NCI-H1436 treated with DMSO at 0.1 percent for 48 hours (cell line): ENCODE data around the gene ZFAND6.
"Not testable (repeated sequence)": the region's sequence is repeated elsewhere in the genome, so short reads cannot be mapped to it uniquely, and the experiment has no call there.

Source experiments
- DNase-seq: peaks from one replicate; lab custom pipeline; 2025; lab: John Stamatoyannopoulos, UW

Gene ZFAND6

GRCh38 chr15:80058851-80059785, at the start of gene ZFAND6:
ZFAND6 (plus strand) TSS chr15:80059676; CDS start chr15:80120345, 60,669 bp downstream.
- peak; percentile 96 for DNase-seq

- DNase-seq = no peak
Observed at GRCh38 chr15:80010131-80010673, 49.3 kb upstream of the ZFAND6 start.

GRCh38 chr15:80011041-80011523, 48.4 kb upstream of the ZFAND6 start:
- not testable (repeated sequence) for DNase-seq

DNA sequence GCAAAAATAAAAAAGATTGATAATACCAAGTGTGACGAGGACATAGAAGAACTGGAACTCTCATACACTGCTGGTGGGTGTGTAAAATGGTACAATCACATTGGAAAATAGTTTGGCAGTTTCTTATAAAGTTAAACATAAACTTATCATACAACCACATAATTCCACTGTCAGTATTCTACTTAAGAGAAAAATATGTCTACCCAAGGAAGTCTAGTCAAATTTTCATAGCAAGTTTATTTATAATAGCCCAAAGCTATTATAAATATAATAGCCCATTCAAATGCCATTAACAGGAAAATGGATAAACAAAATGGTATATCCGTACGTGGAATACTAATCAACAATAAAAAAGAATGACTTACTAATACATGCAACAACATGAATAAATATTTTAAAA, 47.9 kb upstream of the ZFAND6 start:
- no peak for DNase-seq

DNA sequence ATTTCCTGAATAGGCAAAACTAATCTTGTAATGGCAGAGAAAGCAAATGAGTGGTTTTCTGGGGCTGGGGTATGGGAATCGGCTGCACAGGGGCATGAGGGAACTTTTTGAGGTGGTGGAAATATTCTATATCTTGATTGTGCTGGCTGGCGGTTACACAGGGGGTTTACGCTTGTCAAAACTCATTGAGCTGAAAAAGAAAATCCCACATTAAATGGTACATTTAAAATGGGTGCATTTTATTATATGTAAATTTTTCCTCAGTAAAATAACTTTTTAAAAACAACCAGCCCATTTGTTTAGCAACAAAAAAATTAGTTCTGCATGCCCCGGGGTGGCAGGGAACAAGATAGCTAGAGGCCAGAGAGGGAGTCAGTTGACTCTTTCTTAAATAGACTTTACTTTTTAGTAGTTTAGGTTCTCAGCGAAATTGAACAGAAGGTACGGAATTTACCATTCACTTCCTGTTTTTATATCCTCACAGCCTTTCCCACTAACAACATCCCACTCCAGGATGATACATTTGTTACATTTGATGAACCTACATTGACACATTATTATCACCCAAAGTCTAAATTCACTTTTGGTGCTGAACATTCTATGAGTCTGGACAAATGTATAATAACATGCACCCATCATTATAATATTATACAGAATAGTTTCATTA, 47.3 kb upstream of the ZFAND6 start:
- DNase-seq = no peak

DNA sequence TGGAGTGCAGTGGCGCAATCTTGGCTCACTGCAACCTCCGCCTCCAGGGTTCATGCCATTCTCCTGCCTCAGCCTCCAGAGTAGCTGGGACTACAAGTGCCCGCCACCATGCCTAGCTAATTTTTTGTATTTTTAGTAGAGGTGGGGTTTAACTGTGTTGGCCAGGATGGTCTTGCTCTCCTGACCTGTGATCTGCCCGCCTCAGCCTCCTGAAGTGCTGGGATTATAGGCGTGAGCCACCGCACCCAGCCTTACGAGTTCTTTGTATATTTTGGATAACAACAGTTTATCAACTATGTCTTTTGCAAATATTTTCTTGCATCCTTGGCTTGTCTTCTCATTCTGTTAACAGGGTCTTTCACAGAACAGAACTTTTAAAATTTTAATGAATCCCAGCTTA, 45.3 kb upstream of the ZFAND6 start:
- DNase-seq = not testable (repeated sequence)

DNA sequence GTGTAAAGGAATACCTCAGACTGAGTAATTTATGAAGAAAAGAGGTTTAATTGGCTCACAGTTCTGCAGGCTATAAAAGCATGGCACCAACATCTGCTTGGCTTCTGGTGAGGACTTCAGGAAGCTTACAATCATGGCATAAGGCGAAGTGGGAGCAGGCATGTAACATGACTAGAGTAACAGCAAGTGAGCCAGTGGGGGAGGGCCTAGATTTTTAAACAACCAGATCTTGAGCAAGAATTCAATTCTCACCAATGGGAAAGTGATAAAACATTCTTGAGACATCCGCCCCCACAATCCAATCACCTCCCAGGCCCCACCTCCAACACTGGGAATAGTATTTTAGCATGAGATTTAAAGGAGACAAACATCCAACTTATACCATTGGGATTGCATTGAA, 44.3 kb upstream of the ZFAND6 start:
- no peak for DNase-seq

DNA sequence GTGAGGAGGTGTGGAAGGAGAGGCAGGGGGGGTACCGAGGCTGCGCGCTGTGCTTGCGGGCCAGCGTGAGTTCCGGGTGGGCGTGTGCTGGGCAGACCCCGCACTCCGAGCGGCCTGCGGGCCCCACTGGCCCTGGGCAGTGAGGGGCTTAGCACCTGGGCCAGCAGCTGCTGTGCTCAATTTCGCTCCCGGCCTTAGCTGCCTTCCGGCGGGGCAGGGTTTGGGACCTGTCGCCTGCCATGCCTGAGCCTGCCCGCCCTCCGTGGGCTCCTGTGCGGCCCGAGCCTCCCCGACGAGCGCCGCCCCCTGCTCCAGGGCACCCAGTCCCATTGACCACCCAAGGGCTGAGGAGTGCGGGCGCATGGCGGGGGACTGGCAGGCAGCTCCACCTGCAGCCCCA, 43.0 kb upstream of the ZFAND6 start:
- not testable (repeated sequence) for DNase-seq

DNA sequence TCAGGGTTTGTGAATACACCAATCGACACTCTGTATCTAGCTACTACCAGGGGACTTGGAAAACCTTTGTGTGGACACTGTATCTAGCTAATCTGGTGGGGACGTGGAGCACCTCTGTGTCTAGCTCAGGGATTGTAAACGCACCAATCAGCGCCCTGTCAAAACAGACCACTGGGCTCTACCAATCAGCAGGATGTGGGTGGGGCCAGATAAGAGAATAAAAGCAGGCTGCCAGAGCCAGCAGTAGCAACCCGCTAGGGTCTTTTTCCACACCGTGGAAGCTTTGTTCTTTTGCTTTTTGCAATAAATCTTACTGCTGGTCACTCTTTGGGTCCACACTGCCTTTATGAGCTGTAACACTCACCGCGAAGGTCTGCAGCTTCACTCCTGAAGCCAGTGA, 42.3 kb upstream of the ZFAND6 start:
- not testable (repeated sequence) for DNase-seq

- DNase-seq = no peak
Observed at GRCh38 chr15:80019168-80019745, 40.2 kb upstream of the ZFAND6 start.

GRCh38 chr15:80020149-80020548, 39.3 kb upstream of the ZFAND6 start:
- DNase-seq = not testable (repeated sequence)

- no peak for DNase-seq
Observed at GRCh38 chr15:80020731-80021130, 38.7 kb upstream of the ZFAND6 start.

DNA sequence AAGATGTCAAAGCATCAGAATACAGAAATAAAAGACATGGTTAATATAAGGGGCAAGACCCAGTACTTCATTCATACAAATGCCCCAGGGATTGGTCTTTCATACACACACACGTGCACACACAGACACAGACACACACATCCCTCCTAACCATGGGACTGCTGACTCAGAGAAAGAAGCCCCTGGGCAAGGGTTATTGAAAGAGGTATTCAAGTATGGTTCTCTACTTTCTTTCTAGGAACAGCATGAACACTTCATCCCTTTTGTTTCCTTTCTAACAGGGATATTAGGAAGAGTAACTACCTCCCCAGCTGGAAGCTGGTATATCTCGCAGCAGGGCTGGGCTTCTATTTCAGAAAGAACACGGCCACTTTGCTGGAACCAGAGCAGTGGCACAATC, 33.2 kb upstream of the ZFAND6 start:
- no peak for DNase-seq

DNA sequence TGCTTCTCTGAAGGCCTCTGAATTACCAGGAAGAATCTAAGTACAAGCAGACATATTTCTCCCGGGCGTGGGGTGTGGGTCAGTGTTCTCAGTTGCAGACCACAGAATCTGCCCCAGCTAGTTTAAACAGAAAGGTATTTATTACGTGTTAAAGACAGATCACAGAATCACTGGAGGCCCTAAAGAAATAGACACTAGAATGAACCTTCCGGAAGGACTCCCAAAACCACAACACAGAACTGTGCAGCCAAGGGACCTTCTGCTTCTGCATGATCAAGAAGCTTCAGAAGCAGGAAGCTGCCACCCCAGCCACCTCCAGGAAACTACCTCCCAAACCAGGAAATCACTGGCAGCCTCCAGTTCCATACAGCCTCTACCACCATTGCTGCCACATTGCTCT, 32.7 kb upstream of the ZFAND6 start:
- DNase-seq = no peak

GRCh38 chr15:80028937-80029336, 30.5 kb upstream of the ZFAND6 start:
- no peak for DNase-seq

GRCh38 chr15:80031841-80032240, 27.6 kb upstream of the ZFAND6 start:
- peak; percentile 66 for DNase-seq

- no peak for DNase-seq
Observed at GRCh38 chr15:80034629-80035028, 24.8 kb upstream of the ZFAND6 start.

DNA sequence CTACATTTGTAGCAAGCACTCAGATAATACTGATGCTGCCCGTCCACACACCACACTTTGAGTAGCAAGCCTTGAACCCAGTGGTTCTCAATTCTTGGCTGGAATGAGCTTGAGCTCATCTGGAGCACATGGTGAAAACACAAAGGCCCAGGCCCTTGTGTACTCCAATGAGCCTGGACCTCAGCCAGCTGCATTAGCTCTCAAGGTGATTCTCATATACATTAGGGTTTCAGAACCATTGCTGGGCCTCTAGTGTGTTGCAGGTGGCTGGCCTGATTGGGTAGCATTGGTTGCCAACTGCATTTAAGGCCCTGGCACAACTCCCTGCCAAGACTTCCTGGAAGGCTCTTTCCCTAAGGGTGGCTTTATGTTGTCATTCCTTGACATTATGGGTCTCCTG, 23.4 kb upstream of the ZFAND6 start:
- peak; percentile 40 for DNase-seq

DNA sequence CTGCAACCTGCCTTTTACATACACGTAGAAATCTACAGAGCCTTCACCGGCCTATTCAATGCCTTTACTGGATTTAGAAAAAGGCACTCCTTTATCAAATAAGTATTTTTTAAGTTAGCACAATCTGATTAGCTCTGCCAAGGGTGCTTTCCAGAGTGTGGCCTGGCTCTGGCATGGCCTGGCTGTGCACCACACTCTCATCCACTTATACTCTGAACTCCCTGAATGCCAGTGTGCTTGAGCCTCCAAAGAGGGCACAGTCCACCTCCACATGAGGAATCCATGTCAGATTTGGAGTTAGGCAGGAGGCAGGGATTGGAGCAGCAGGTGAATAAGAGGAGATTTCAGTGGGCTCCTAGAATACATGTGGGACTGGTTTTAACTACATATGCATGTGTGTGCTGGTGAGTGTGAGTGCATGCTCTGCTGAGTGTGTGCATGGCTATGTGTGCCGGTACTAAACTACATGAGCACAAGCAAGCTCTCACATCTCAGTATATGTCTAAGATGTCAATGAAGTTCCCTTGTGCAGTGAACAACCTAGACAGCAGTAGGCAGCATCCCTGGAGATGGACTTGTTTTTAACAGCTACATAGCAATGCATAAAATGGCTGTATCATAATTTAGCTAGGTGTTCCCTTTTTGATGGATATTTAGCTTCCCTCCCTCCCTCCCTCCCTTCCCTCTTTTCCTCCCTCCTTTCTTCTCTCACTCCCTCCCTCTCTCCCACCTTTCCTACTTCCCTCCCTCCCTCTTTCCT, 17.8 kb upstream of the ZFAND6 start:
- no peak for DNase-seq

DNA sequence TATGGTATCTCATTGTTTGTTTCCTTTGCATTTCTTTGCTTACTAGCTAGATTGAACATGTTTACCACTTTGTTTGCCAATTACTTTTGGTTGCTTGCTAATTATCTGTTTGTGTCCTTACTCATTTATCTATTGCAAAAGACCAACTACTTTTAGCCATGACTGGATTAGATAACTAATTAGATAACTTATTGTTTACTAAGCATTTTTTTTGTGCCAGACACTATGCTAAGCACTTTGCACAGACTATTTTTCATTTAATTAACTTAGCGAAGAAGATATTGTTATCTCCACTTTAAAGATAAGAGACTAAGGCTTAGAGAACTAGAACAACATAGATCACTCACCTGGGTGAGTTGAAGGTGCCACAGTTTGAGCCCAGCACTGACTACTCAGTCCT, 16.9 kb upstream of the ZFAND6 start:
- DNase-seq = no peak

GRCh38 chr15:80045219-80045618, 14.3 kb upstream of the ZFAND6 start:
- not testable (repeated sequence) for DNase-seq

- DNase-seq = no peak
Observed at GRCh38 chr15:80049046-80049445, 10.4 kb upstream of the ZFAND6 start.
